NCI-H2081 (cell line): Measurements from ENCODE around the gene SUV39H2.
A peak's percentile ranks its signal among the peaks of the same experiment; 100 is the strongest.
"Not testable (repeated sequence)": the region's sequence is repeated elsewhere in the genome, so short reads cannot be mapped to it uniquely, and the experiment has no call there.

ENCODE experiments used
- DNase-seq, 2 experiments: peaks; one replicate each; lab custom pipeline; 2025; lab: John Stamatoyannopoulos, UW

The SUV39H2 gene

DNA sequence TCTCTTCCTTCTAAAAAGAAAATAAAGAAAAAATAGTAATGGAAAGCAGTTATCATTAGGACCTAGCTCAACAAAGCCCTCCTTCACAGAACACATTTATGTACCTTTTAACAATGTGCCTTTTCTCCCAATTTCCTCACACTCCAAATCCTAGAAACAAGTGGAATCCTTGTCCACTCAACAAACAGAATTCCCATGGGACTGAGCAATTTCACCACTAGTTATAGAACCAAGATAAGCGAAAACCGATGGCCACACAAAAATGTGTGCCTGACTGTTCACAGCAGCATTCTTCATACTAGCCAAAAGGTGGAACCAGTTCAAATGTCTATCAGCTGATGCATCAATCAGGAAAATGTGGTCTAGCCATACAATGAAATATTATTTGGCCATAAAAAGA is 57.9 kb downstream of the SUV39H2 start:
- no peak for DNase-seq

DNA sequence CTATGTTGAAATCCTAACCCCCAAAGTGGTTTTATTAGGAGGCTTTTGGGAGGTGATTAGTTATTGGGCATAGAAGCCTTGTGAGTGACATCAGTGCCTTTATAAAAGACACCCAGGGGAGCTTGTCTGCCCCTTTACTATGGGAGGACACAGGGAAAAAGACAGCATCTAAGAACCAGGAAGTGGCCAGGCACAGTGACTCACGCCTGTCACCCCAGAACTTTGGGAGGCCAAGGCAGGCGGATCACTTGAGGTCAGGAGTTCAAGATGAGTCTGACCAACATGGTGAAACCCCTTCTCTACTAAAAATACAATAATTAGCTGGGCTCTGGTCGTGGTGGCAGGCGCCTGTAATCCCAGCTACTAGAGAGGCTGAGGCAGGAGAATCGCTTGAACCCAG is 60.3 kb downstream of the SUV39H2 start:
- not testable (repeated sequence) for DNase-seq

- not testable (repeated sequence) for DNase-seq
Measured at GRCh38 chr10:14942147-14942949, 63.7 kb downstream of the SUV39H2 start.

DNA sequence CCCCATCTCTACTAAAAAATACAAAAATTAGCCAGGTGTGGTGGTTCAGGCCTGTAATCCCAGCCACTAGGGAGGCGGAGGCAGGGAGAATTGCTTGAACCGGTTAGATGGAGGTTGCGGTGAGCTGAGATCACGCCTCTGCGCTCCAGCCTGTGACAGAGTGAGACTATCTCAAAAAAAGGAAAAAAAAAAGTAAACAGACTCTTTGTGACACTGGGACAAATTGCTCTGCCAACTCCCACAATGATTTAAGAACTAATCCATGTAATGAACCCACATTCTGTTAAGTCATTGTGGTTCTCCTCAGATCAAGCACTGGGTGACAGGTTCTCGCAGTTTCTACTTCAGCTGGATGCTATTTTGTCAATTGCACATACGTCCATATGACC is 64.3 kb downstream of the SUV39H2 start:
- DNase-seq: not testable (repeated sequence)

DNA sequence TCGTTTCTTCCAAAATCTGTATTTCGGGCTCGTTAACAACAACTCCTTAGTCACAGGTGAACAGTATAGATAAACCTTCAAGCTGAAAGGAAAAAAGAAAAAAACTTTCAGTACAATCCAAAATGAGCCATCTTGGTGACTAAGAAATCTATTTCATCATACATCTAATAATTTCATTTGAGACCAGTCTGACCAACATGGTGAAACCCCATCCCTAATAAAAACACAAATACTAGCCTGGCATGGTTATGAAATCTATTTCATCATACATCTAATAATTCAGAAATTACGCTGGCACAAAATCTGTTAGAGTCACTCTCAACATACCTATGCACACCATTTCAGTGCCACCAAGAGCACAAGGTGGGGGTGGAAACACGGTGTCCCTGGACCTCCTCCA is 66.4 kb downstream of the SUV39H2 start:
- no peak for DNase-seq

DNA sequence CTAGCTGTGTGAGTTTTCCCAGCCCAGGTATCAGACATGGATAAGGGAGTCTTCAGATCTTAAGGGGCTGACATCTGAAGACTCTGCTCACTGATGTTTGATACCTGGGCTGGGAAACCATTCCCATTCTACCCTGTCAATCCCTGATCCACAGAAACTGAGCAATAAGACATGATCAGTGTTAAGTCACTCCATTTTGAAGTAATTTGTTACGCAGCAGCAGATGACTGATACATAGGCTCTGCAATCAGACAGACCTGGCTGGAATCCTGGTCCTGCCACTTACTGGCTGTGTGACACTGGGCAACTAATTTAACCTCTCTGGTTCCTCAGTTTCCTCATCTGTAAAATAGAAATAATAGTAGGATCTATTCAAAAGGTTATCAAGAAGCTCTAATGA is 68.6 kb downstream of the SUV39H2 start:
- no peak for DNase-seq

DNA sequence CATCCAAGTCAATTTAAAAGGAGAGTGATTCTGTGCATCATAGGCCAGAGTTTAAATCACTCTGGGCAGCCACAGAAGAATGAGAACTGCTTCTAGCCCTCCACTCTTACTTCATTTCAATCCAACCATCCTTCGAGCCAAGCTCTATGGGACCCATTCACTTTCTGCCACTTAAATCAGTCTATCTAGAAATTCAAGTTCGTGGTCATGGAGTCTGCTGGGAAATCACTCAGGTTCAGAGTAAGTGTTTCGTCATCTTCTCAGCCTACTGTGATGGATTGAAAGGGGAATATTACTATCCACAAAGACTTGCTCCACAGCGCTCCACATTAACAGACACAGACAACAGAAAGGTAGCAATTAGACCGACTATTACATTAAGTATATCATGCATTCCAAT is 70.6 kb downstream of the SUV39H2 start:
- no peak for DNase-seq

DNA sequence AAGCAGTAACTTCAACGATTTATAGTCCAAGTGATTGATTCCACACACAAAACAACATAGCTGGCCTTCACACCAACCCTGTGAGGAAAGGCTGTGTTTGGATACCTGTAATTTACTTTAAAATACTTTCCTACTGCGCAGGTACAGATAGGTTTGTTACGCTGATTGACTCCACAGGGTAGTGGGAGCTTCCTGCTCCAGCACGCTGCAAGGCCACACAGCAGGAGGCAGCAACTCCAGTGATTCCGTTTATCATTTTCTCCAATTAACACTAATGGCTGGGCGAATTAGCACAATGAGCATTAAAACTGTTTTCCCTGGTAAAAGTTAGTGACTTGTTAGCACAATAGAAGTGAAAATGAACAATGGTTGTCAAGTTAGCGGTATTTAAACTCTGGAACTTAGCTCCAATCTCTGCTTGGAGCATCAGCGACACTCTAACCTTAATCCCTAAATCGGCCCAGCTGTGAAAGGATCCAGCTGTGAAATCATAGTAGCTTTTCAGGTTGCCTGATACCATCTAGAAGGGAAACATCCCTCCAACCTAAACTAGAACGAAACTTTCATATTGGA is 74.3 kb downstream of the SUV39H2 start:
- DNase-seq: peak in 1 of 2 experiments; percentile 37

DNA sequence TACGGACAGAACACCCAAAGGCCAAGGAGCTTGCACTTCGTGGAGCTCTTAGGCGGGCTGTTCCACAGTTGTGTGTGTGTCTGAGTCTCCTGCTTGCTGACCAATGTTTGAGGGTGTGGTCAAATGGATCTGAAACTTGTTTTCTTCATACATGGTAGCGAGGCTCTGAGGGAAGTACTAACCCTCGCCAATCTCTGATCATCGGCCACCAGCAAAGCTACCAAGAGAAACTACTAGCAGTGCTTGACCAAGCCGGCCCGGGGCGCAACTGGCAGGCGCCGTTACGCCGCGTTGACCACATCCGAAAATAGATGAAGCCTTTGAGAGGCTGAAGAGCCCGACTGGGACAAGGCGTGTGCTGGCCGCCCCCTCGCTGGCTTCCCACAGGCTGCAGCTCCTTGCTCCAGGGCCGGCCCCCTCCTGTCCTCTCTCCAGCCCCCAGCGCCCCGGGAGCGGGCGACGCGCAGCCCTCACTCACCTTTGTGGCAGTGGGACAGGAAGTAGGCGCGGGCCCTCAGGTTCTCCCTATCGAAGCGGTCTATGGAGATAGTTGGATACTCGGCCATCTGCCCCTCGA is 74.8 kb downstream of the SUV39H2 start:
- DNase-seq: no peak
